Measurements from ENCODE around the gene TRIM3.
A peak's percentile ranks its signal among the peaks of the same experiment; 100 is the strongest.
"Not testable (repeated sequence)": the region's sequence is repeated elsewhere in the genome, so short reads cannot be mapped to it uniquely, and the experiment has no call there.

TRIM3 gene

DNA sequence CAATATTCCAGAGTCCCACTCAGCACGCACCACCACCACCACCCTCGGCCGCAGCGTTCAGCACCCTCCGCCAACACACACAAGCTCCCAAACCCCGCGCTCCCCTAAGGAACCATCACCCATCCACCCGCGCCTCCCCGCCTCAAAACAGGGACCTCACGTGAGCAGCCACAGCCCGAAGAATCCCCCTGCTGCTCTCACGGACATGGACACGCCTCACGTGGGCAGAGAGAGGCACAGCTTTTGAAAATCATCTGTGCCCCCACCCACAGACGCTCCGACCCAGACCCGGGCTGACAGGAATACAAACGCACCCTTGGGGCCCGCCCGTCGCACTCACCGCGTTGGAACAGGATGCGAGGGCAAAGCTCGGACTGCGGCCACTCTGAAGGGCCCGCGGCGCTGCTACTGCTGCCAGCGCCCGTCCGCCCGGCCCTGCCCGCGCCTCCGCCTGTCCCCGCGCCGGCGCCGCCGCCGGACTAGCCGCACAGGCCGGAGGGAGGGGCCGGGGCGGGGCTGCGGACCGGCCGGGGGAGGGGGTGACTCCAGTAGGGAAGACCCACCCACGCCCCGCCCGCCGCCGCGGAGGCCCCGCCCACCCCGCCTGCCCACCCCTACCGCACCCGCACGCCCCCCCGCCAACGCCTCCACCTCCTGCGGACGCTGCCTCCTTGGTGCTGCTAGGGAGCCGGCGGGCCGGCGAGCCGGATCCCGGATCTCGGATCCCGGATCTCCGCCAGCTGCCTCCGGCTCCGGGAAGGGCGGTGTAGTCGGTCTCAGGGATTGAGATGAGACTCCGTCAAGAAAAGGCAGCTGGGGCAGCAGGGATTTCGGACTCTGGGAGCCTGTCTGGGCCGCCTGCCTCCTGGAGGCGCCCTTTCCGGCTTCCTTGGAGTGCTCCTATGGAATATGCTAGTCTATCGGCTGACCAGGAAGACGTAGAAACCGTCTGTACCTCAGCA, at the start of gene TRIM3:
Gene TRIM3 (minus strand): TSS at position 491 of the 962 bp plus-strand sequence. CDS start 8,246 bp downstream, outside the sequence.
- peak; percentile 42 to 97 (median 87) for DNase-seq

DNA sequence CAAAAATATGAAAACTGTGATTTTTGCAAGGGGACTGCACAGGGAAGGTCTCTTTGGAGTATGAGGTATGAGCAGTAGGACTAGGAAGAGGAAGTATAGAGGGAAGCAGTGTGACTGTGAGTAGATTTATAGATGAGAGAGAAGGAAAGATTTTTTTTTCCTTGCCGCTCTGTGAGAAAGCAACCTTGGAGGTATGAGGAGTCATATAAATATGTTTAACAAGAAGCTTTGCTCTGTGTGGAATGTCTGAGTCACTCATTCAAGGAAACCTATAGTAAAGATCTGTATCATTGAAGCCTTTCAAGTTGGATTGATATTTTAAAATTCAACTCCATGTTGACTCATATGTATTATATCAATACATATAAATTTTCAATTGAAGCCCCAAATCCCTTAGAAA, 49.5 kb upstream of the TRIM3 start:
- no peak for DNase-seq

DNA sequence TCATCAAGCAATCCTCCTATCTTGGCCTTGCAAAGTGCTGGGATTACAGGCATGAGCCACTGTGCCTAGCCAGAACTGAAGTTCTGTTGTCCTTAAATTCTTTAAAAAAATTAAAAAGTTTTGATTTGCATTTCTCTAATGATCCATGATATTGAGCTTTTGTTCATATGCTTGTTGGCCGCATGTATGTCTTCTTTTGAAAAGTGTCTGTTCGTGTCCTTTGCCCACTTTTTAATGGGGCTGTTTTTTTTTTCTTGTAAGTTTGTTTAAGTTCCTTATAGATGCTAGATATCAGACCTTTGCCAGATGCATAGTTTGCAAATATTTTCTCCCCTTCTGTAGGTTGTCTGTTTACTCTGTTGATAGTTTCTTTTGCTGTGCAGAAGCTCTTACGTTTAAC, 48.2 kb upstream of the TRIM3 start:
- DNase-seq, result not testable (repeated sequence)

DNA sequence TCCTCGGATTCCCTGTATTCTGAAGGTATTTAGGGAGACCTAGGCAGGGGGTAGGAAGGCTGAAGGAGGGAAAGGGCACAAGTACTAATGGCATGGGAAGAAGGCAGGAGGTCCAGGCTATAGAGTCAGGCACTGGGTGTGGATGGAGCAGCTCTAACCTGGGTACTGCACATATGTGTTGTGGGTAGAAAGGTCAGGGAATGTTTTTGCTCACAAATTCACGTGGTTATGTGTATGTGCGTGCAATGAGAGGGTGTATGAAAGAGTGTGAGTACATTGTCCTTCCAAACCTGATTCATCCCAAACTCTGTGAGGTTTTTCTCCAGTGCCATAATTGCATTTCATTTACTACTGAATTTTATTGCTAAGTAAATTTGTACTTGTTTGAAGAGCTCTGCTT, 46.5 kb upstream of the TRIM3 start:
- no peak for DNase-seq

DNA sequence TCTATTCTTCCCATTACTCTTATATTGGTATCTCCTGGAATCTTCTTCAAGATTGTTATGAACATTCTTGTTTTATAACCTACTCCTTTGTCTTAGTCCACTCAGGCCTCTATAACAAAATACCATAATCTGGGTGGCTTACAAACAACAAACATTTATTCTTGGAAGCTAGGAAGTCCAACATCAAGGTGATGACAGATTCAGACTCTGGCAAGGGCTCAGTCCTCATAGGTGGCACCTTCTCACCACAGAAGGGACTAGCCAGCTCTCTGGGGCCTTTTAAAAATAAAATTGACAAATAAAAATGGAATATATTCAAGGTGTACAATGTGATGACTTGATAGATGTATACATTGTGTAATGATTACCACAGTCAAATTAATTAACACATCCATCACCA, 43.1 kb upstream of the TRIM3 start:
- DNase-seq, result no peak

DNA sequence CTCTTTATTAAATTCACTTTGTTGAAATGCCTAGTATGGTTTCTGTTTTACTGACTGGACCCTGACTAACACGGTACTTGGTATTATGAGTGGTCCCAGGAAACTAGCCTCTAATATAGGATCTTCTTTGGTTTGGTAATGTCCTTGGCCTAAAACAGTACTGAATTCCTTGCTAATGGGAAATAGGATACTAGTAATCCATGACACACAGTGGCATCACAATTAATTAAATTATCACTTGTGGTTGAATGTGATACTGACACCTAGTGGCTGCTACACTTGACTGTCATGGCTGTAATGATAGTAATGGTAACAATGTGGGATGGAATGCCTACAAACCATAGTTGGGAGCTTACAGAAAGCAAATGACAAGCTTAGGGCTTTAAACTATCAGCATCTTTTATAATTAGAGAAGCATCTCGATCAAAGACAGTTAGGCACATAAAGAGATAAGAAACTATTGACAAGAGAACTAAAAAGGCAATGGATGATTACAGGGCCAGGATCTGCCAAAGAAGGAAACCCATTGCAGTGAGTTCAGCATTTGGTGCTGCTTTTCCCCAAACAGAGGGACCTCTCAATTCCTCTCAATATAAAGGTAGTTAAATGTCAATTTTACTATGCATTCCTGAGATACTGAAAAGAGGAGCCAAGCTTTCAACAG, 32.0 kb upstream of the TRIM3 start:
- peak in 3 of 56 donors; percentile 13 to 14 (median 14) for DNase-seq

DNA sequence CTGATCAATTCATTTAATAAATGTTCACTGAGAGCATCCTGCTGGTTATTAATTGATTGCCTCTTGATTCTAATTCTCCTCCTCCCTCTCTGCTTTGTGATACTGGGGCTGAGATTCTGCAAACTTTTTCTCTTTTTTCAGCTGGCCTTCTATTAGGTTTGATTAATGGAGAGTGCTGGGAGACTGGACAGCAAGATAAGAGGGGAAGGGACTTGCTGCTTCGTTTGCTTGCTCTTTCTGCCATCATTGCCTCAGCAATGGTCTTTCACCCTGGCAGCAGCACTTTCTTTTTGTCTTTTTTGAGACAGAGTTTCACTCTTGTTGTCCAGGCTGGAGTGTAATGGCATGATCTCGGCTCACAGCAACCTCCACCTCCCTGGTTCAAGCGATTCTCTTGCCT, 30.4 kb upstream of the TRIM3 start:
- DNase-seq, result no peak

DNA sequence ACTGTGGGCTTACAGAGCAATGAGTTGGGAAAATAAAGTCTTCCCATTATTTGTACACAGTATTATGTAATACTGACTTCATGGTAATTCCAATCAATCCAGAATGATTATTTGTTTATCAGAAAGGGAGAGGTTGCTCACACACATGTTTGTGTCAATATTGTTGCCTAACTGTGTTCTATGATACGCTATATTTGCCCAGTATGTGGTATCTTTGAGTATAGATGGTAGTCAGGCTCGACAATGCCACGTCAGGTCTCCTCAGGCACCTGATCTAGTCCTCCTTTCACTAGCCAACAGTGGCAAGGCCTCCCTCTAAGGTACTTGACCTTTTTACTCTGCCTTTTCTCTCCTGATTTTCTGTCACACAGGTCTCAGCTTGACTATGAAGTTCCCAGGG, 28.6 kb upstream of the TRIM3 start:
- no peak for DNase-seq

DNA sequence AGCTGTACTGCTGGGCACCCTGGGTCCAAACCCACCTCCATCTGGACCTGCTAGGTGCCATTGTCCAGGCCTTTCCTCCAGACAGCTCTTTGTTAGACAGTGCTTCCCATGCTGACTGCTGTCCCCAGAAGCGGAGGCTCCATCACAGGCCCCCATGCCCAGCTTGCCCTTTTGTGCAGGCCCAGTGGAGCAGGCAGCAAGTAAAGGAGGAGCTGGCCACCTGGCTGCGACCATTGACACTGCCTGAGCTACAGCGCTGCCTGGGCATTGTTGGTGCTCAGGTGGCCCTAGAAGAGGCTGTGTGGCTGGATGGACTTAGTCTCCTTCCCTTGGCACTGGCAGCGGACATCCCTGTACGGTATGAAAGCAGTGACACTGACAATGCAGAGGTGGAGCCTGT, 24.8 kb upstream of the TRIM3 start:
- no peak for DNase-seq

DNA sequence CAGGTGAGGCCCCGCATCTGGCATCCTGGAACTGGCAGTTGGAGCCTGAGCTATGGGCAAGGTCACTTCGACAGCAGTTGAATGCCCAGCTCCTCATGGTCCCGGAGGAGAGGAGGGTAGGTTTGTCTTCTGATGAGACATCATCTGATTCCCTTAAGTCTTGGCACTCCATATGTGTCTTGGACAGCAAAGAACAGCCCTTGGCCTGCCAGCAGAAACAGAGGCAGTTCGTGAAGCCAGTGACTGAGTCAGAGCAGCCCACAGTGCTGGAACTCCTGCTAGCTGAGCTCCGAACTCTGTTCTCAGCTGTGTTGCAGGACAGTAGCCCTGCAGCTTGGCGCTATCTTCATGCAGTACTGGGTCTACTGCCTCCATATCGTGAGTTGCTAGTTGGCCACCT, 24.4 kb upstream of the TRIM3 start:
- no peak for DNase-seq

DNA sequence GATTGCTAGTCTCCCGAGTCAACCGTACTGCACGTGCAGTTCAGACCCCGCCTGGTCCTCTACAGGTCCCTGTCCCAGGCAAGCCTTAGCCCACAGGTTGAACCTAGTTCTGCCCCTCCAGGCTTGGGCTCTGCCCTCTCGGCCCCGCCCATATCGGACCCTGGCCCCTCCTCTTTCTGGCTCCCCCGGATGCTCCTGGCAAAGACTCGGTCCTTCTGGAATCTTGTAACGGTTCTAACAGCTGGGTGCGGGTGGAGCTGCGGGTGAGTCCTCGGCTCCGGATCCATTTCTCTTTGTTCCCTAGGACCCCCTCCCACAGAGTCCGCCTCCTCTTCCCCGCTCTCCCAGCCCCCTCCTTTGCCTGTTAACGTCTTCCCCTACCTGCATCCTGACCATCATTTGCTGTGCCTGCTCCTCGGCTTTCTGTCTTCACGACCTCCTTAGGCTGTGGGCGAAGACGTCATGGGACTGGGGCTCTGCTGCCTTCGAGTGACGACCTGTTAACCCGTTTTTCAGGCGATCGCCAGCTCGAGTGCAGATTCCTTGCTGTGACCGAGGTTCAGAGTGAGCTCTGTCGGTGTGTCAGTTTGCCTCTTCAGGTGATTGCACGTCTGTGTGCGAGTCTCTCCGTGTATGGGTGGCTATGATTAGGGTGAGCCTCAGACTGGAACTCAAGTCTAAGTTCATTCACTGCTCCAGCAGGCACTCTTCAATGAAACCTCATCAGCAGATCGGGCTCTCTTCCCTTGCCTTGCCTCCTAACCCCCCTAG, 23.5 kb upstream of the TRIM3 start, which contains the start of gene DNHD1:
Gene DNHD1 (plus strand): TSS at position 212 of the 771 bp plus-strand sequence. CDS start 936 bp downstream, outside the sequence.
- DNase-seq, result peak in 7 of 56 donors; percentile 16 to 67 (median 23)

DNA sequence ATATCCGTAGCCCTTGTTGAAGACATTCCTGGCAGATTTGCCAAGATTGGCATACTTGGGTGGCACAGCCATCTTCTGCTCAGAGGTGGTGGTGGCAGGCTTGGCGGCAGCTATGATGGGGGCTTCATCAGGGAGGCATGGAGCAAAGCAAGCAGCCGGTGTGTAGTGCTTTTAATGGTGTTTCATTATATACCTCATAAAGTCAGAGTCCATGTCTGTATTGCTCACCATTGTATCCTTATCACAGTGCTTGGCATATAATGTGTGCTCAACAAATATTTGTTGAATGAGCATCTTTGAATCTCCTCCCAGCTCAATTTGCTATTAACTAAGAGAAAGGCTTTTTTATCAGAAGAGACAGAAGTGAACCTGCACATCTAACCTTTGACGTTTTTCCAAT, 15.6 kb upstream of the TRIM3 start:
- DNase-seq, result no peak

DNA sequence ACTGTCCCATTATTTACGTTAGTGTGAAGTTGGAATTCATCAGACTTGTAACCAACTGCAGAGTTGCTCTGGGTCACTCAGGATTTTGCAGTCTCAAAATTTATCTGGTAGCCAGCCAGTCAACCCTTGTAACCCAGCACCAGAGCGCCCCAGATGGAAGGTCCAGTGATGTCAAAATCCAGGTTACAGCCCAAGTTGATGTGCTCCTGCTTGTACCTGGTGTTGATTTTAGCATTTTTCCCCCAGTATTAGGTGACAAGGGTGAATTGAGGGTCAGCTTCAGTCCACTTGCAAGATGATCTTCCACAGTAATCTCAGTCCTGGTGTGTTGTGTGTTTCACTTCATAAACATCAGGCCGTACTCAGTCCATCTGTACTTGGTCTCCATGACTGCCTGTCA, 15.1 kb upstream of the TRIM3 start:
- no peak for DNase-seq

DNA sequence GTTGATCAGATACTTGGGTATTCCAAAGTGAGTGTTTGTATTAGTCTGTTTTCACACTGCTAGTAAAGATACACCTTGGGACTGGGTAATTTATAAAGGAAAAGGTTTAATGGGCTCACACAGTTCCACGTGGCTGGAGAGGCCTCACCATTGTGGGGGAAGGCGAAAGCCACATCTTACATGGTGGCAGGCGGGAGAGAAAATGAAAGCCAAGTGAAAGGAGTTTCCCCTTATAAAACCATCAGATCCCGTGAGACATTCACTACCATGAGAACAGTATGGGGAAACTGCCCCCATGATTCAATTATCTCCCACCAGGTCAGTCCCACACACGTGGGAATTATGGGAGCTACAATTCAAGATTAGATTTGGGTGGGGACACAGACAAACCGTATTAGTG, 14.6 kb upstream of the TRIM3 start:
- DNase-seq, result no peak

DNA sequence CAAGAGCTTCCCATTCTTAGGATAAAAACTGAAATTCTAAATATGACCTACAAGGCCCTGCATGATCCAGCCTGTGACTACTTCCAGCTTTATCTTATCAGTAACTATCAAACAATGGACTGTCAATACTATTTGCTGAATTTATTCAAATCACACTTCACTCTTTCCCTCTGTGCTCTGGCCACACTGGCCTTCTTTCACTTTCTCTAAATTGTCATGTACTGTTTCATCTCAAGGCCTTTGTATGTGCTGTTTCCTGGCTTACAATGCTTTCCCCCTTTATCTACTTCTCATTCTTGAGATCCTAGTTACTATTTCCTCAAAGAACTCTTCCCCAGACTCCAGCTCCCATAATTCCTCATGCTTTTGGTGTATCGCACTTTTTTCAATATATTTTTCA, 13.2 kb upstream of the TRIM3 start:
- no peak for DNase-seq

DNA sequence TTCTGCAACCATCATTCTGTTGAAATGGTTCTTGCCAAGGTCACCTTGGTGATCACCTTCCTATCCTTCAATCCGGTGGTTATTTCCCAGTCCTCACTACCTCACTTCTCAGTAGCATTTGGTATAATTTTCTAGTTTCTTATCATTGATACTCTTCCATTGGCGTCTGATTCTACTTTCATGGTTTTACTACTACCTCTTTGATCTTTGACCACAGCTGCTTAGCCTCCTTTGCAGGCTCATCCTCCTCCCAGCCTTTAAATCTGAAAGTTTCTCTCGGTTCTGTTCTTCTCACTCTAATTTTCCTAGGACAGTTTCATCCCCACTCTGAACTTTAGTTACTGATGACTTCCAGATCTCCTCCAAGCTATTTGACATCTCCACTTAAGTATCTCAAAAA, 12.5 kb upstream of the TRIM3 start:
- no peak for DNase-seq

DNA sequence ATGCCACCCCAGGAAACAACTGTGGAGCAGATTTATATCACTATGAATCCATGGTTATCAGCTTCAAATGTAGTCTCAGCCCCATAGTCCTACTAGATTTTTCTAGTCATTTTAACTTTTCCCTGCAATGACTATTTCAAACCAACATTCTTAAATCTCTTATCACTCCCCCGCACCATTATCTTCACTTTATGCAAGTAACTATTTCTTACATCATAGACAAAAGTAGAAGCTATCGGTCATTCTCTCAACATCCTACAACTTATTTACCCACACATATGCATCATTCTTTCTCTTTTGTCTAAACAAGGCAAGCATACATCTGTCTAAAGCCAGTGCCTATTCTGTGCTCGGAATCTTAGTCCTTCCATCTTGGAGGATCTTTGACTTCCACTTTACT, 11.9 kb upstream of the TRIM3 start:
- no peak for DNase-seq

DNA sequence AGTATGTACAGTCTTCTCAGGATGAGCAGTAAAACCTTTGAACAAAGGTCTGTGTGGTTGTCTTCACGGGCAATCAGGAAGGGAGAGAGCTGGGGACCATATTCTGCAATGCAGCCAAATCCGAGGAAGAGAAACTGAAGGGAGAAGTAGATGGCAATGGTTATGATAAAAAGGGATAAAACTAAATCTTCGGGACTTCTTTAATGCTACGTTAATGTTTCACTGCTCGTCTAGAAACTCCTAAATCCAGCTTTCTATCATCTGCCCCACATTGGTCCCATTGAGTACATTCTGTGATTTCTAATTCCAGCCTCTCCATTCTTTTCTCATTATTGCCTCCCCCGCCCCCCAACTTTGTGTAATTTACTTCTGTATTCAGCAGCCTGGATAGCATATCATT, 9.3 kb upstream of the TRIM3 start:
- no peak for DNase-seq

DNA sequence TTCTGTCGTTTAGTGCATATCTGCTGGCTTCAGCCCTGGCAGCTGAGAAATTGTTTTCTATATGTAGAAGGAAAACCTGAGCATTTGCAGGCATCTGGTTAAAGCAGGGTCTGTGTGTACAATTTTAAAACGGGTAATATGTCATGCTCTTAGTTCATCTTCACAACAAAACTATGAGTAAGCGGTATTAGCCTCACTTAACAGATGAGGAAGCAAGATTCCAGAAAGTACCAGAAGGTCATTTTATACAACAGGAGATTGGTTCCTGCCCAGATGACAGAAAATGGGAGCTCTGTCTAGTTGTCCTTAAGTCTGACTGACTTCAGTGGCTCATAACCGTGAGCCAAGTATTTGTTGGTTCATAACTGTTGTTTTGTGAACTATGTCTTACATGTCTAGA, 8.7 kb upstream of the TRIM3 start:
- no peak for DNase-seq

DNA sequence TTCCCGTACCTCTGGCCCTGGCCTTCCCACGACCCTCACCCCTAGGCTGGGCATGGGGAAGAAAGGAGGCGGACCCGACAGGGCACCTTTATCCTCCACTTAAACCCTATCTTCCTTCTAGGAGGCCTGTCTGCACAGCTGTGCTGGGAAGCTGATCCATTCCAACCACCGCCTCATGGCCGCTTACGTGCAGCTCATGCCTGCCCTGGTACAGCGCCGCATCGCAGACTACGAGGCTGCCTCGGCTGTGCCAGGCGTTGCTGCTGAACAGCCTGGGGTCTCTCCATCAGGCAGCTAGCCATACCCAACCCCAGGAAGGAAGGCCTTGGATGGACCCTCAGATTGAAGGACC, 8.2 kb upstream of the TRIM3 start:
- no peak for DNase-seq

DNA sequence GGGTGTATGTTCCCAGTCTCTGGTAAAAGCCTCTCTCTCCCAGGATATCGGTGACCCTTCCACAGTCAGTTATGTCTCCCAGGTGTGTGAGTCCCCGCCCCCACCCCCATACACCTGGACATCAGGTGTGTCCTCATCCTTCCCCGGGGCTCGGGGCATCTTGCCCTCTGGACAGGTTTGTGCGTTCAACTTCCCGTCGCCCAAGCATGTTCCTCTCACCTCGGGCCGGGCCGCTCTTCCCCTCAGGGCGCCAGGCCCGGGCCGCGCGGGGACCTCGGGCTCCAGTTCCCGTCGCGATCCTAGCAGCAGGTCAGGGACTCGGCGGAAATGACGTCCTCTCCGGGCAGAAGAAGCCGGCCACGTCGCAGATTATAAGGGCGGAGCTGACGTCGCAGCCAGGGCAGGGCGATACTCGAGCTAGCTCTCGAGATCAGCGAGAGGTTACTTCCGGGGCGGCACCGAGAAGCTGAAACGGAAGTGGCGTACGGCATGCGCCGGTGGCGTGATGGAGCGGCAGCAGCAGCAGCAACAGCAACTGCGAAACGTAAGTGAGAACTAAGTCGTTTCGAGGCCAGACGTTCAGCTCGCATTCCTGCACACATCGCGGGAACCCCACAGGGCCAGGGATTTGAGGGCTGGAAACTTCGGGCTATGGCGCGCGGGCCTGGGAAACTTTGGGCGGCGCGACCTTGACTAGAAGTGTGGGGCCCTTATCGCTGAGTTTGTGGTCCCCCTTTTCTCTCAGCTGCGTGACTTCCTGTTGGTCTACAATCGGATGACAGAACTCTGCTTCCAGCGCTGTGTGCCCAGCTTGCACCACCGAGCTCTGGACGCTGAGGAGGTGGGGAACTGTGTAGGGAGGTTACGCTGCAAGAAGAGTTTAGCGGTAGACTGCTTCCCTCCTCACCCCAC, 7.5 kb upstream of the TRIM3 start, which contains the start of the genes ARFIP2 and TIMM10B:
Gene ARFIP2 (minus strand): TSS at position 320 of the 912 bp plus-strand sequence. CDS start 910 bp downstream, outside the sequence.
Gene TIMM10B (plus strand): TSS at position 490 of the 912 bp plus-strand sequence. CDS start 16 bp downstream, at position 506.
- DNase-seq, result peak; percentile 58 to 100 (median 98)

All from nucleus accumbens (tissue), 56 donors.